Muscle layer of duodenum (tissue), 2 donors: ENCODE measurements around the gene USP19.

Source experiments
- H3K27ac ChIP-seq: one replicate; pipeline ENCODE4 v1.7.0; 2013; ENCODE audit warnings: mild to moderate bottlenecking, low read length
- H3K27me3 ChIP-seq: one replicate; pipeline ENCODE4 v1.7.0; 2013; ENCODE audit warnings: low read depth, mild to moderate bottlenecking, control low read depth, low read length
- H3K36me3 ChIP-seq, 2 donors: one replicate each; pipeline ENCODE4 v1.7.0; 2013; ENCODE audit warnings: low read length in 2 of 2, control low read depth in 1 of 2, mild to moderate bottlenecking in 1 of 2; ENCODE audit not compliant: insufficient read depth in 2 of 2, control insufficient read depth in 1 of 2
- H3K4me1 ChIP-seq, 2 donors: one replicate each; pipeline ENCODE4 v1.7.0; 2013; ENCODE audit warnings: low read length in 2 of 2, mild to moderate bottlenecking in 2 of 2, control low read depth in 1 of 2, moderate library complexity in 1 of 2; ENCODE audit not compliant: insufficient read depth in 2 of 2, control insufficient read depth in 1 of 2
- H3K4me3 ChIP-seq, 2 donors: one replicate each; pipeline ENCODE4 v1.7.0; 2013; ENCODE audit warnings: low read length in 2 of 2, low read depth in 1 of 2, mild to moderate bottlenecking in 1 of 2
- H3K9me3 ChIP-seq, 2 donors: one replicate each; pipeline ENCODE4 v1.7.0; 2013; ENCODE audit warnings: low read length in 2 of 2, control low read depth in 1 of 2, mild to moderate bottlenecking in 1 of 2; ENCODE audit not compliant: control insufficient read depth in 1 of 2
- donor health status: healthy.

Gene USP19

DNA sequence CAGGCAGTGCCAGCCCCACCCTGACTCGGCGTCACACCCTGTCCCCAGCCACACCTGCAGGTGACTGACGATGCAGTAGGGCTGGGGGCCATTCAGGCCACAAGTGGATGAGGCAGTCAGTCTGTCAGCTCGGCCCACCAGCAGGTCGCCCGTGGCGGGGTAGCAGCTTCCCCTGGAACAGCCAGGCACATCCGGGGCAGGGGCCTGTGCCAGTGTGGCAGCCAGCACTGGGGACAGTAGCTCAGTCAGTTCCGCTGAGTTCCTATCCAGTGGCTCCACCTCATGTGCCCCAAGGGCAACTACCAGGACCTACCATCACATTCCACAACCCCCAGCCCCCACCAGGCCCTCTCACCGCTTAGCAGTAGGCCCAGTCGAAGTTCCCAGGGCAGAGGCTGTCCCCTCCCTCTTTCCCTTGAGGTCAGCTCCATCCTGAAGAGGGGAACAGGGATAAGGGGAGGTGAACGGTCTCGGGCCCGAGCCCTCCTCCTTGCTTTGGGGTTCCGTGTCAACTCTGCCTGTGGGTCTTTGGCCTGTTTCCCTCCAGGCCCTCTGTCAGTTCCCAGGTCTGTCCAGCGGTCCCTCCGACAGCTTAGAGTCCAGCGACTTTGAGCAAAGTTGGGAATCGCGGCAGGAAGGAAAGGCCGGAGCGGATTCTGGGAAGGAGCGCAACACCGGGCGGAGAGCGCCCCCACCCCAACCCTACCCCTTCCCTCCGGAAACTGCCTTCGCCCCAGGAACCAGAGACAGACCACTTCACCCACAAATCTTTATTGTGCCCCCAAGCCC lies 12.0 kb upstream of the USP19 start, which contains the start of gene LAMB2:
Gene LAMB2 (minus strand): TSS at position 614 of the 789 bp plus-strand sequence. CDS start 183 bp downstream, at position 431.
- Histone ChIP-seq H3K4me3 (peak within 1 kb of the TSS; percentile 75 to 88), H3K27ac (peak within 1 kb of the TSS; percentile 91), H3K27me3 (no peaks in the 10 kb centered on the region), H3K36me3 (peaks cover 14 to 28% of the 10 kb centered on the region in 2 donors), H3K4me1 (peaks cover 6 to 29% of the 10 kb centered on the region in 2 donors), H3K9me3 (no peaks in the 10 kb centered on the region)

DNA sequence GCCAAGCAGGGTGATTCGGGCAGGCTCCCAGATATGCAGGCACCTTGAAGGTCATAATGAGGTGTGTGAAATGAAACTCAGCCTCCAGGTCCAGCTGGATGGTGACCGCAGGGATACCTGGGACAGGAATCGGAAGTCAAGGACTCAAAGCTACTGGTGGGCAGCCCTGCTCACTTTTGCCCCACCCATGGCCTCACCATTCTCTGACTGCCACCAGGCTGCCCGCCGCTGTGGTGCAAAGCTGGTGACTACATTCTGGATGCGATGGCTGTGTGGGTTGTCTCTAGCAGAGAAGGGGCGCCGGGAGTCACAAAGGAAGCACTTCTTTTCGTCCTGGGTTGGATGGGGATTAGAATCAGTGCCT lies 11.4 kb upstream of the USP19 start:
- Histone ChIP-seq H3K4me3 (peak overlapping the region; percentile 75 to 88), H3K27me3 (no peaks in the 10 kb centered on the region), H3K27ac (peak overlapping the region; percentile 91), H3K9me3 (no peaks in the 10 kb centered on the region), H3K4me1 (peaks cover 6 to 29% of the 10 kb centered on the region in 2 donors), H3K36me3 (peaks cover 14 to 28% of the 10 kb centered on the region in 2 donors)

DNA sequence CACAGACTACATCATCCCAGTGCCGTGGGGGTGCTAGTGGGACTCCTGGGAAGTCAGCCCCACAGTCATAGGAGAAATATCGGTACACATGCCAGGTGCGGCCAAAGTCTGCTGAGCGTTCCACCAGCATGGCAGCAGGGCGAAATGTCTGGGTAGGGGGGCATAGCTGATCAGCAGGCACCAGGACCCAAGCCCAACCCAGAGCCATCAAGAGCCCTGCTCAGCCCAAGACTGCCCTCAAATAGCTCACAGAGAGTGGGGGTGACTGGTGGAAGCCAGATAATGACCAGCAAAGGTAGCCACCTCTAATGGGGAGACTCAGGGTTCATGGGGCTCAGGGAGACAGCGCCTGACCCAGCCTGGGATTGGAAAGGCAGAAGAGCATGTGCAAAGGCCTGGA lies 11.0 kb upstream of the USP19 start:
- H3K4me1 ChIP-seq, result peaks cover 6 to 29% of the 10 kb centered on the region in 2 donors
- no peaks in the 10 kb centered on the region for H3K9me3 ChIP-seq
- H3K36me3 ChIP-seq, result peaks cover 14 to 30% of the 10 kb centered on the region in 2 donors
- peak overlapping the region; percentile 91 for H3K27ac ChIP-seq
- no peaks in the 10 kb centered on the region for H3K27me3 ChIP-seq
- H3K4me3 ChIP-seq, result peak overlapping the region; percentile 75 to 88

DNA sequence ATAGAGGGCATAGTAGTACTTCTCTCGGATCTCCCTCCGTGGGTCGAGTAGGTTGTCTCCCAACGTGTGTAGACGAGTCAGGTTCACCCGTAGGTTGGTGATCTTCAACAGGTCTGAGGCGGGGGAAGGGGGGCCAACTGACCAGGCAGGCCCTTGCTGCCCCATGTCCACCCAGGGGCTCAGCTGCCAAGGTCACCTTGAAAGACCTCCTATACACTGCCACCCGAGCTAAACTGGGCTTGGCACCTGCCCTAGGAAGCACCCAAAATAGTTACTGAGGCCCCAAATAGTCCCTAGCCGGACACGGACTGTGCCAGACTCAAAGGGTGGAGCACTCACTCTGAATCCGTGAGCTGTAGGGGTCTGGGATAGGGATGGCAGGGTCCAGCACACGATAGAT lies 10.4 kb upstream of the USP19 start:
- H3K27me3 ChIP-seq, result no peaks in the 10 kb centered on the region
- H3K9me3 ChIP-seq, result no peaks in the 10 kb centered on the region
- H3K27ac ChIP-seq, result no peak overlapping the region
- peaks cover 6 to 29% of the 10 kb centered on the region in 2 donors for H3K4me1 ChIP-seq
- H3K4me3 ChIP-seq, result peak overlapping the region; percentile 75 to 88
- peaks cover 19 to 35% of the 10 kb centered on the region in 2 donors for H3K36me3 ChIP-seq

DNA sequence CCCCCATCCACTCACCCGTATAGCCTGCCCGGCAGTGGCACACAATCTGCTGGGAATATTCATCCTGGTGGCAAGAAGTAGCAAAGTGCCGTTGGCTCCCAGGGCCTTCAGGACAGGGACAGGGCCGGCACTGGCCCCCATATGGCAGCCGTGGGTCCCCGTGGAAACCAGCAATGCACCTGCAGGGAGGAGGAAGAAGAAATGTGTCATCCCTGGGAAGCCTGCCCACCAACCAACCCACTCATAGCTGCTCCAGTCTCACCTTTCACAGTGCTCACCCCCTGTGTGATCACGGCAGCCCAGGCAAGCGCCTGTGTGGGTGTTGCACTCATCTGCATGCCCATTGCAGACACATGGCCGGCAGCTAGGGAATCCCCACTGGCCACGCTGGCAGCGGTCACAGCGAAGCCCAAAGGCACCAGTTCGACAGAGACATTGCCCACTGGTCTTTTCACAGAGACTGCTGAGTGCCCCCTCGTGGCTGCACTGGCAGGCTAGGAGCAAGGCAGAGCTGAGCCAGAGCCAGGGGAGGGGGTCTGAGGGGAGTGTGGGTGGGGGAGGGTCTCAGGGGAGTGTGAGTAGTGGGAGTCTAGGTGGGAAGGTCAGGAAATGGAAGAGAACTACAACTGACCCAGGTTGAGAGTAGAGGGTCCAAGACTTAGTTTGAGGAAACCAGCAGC lies 4.5 kb upstream of the USP19 start:
- H3K36me3 ChIP-seq, result peaks cover 43 to 76% of the 10 kb centered on the region in 2 donors
- no peak overlapping the region for H3K27ac ChIP-seq
- H3K4me1 ChIP-seq, result peaks cover under 1 to 5% of the 10 kb centered on the region in 2 donors
- no peaks in the 10 kb centered on the region for H3K9me3 ChIP-seq
- no peak overlapping the region for H3K4me3 ChIP-seq
- H3K27me3 ChIP-seq, result no peaks in the 10 kb centered on the region

DNA sequence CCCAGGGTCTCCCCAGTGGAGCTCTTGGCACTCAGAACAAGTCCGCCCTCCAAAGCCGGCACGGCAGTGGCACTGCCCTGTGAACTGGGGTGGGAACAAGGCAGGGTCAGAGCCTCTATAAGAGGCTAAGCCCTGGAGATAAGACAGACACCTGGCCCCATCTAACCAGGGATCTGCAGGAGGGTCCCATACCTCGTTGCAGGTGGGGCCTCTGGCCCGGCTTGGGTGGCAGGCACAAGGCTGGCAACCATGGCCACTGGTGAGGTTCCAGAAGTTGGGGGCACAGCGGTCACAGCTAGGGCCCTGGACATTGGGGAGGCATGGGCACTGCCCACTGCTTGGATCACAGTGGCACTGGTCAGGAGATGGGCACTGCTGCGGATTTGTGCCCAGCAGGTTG lies 3.6 kb upstream of the USP19 start:
- peaks cover 41 to 73% of the 10 kb centered on the region in 2 donors for H3K36me3 ChIP-seq
- H3K4me3 ChIP-seq, result no peak overlapping the region
- H3K27ac ChIP-seq, result no peak overlapping the region
- no peaks in the 10 kb centered on the region for H3K9me3 ChIP-seq
- no peaks in the 10 kb centered on the region for H3K27me3 ChIP-seq
- peaks cover 10 to 14% of the 10 kb centered on the region in 2 donors for H3K4me1 ChIP-seq

DNA sequence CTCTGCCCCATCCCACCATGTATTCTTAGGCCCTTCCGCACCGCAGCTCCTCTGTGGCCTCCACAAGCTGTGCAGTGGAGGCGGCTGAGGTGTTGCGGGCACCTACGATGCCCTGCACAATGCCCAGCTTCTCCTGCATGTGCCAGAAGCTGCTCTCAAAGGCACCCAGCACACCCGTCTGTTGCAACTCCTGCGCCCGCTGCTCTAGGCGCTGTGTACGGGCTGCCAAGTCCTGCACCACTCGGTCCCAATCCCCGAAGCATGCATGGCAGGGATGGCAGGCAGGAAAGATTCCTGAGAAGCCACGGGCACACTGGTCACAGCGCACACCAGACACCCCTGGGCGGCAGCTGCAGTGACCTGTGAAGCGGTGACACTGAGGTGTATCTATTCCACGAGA lies 3.1 kb upstream of the USP19 start:
- no peaks in the 10 kb centered on the region for H3K27me3 ChIP-seq
- H3K4me1 ChIP-seq, result peaks cover 13 to 19% of the 10 kb centered on the region in 2 donors
- H3K9me3 ChIP-seq, result no peaks in the 10 kb centered on the region
- H3K4me3 ChIP-seq, result no peak overlapping the region
- H3K36me3 ChIP-seq, result peaks cover 44 to 73% of the 10 kb centered on the region in 2 donors
- no peak overlapping the region for H3K27ac ChIP-seq

DNA sequence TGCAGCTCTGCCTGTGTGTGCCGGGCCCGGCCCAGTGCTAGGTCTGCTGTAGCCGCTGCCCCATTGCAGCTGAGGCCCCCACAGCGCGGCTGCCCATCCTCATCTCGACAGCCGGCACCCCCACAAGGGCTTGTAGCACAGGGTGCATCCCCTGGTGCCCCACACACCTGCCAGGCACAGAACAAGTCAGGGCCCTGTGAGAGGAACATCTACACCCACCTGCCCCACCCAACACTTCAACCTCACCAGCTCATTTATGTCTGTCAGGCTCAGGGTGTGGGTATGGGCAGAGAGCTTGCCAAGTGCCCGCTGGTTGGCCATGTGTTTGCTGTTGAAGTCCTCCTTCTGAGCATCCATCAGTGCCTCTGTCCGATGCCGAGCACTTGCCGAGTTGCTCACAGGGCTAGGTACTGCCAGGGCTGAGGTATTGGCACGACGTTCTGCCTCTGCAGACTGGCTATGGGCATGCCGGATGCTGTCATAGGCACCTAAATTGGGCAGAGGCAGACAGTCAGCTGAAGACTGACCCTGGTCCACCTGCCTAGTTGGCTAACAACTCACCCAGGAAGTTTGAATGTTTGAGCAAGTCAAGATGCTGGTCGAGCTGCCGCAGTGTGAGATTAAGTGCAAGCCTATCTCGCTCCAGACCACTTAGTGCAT lies 2.4 kb upstream of the USP19 start:
- H3K36me3 ChIP-seq, result peaks cover 38 to 72% of the 10 kb centered on the region in 2 donors
- peaks cover 13 to 22% of the 10 kb centered on the region in 2 donors for H3K4me1 ChIP-seq
- H3K27me3 ChIP-seq, result no peaks in the 10 kb centered on the region
- no peaks in the 10 kb centered on the region for H3K9me3 ChIP-seq
- no peak overlapping the region for H3K27ac ChIP-seq
- H3K4me3 ChIP-seq, result no peak overlapping the region

DNA sequence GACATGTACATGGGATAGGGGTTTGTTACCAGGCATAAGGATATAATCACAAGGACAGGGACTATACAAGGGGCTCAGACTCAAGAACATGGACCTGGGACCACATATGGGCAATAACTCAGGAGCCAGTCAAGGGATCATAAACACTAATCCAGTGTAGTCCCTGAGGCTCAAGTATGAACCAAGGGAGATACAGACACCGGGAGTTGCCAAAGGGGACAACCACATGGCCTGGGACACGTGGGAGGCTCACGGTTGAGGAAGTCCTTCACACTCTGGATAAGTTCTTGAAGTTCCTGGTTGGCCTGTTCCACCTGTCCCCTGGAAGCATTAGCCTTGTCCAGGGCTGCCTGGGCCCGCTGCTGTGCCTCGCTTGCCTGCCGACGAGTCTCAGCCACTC lies 1.8 kb upstream of the USP19 start:
- H3K9me3 ChIP-seq, result no peaks in the 10 kb centered on the region
- peaks cover 44 to 76% of the 10 kb centered on the region in 2 donors for H3K36me3 ChIP-seq
- H3K4me1 ChIP-seq, result peaks cover 13 to 22% of the 10 kb centered on the region in 2 donors
- H3K27ac ChIP-seq, result no peak overlapping the region
- H3K4me3 ChIP-seq, result no peak overlapping the region
- H3K27me3 ChIP-seq, result no peaks in the 10 kb centered on the region

DNA sequence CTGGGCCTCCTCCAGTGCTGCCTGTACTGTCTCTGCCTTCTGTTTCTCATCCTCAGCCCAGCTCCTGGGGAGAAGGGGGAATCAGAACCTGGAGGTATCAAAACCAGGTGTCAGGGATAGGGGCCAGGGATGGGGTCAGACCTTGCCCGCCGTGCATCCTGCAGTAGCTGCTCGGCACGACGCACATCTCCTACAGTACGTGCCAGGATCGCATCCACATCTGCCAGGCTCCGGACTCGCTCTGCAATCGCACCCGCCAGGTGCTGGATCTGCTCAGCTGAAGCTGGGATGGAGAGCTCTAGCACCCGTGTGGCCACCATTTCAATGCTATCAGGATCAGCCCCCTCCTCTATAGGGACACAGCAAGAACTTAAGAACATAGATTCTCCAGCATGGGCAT lies 1.4 kb upstream of the USP19 start:
- peaks cover 48 to 81% of the 10 kb centered on the region in 2 donors for H3K36me3 ChIP-seq

DNA sequence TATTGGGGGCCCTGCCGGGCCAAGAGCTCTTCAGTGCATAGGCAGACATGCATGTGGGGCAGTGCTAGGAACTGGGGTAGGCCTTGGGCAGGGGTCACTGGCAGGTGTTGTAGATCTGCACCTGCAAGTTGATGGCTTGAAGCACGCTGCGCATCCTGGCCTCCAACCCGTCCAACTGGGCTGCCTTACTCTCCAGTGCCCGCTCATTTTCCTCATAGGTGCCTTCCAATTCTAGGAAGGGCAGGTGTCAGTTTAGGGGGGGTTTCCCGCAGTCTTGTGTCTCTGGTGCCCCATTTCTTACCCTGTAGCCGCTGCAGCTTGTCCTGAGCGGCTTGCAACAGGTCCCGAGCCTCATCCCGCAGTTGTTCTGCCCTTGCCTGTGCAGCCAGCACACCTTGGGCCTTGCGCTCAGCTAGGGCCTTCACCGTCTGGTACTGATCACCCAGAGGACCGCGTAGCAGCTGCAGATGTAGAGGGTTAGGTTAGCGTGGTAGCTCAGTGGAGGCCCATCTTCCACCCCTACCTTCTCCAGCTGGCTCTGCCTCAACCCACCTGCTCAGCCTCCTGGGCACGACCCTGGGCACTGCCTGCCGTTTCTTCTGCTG lies 611 bp upstream of the USP19 start:
- Histone ChIP-seq H3K4me1 (peaks cover 13 to 22% of the 10 kb centered on the region in 2 donors), H3K9me3 (no peaks in the 10 kb centered on the region), H3K27ac (peak overlapping the region; percentile 93), H3K27me3 (no peaks in the 10 kb centered on the region), H3K4me3 (peak overlapping the region in 1 of 2 donors; percentile 98), H3K36me3 (peaks cover 52 to 83% of the 10 kb centered on the region in 2 donors)

More for the DNA sequence above, 1.4 kb upstream of the USP19 start:
- Histone ChIP-seq H3K9me3 (no peaks in the 10 kb centered on the region), H3K27me3 (no peaks in the 10 kb centered on the region), H3K27ac (no peak overlapping the region), H3K4me1 (peaks cover 13 to 22% of the 10 kb centered on the region in 2 donors), H3K4me3 (no peak overlapping the region)
